HCT116 (cell line): Measurements from ENCODE around the gene CASP7. TPM values are rescaled to one million over a fixed set of nuclear protein-coding genes. Genes with fewer than 3 reads are reported as not detected.

Source experiments
- ATAC-seq: fragments of 200-7000 bp; cut with Tn5 transposase; 2 replicates; pipeline ENCODE4 v1.9.1; 2020; ENCODE audit warnings: mild to moderate bottlenecking, moderate library complexity
- BruUV-seq: library from RNA; stranded (reverse); fragments of 400-500 nt; replicated peaks from 2 replicates; lab custom pipeline; 2021; lab: Mats Ljungman, UMichigan
- CTCF ChIA-PET: fragments of 300-600 bp; sonication (Branson Sonifier 250); formaldehyde crosslinking; loops from one replicate; lab custom pipeline; 2021; ENCODE audit warnings: antibody characterized with exemption; lab: Charles Lee
- POLR2A ChIA-PET: fragments of 300-600, 350-600 bp; sonication (Branson Sonifier 250); formaldehyde crosslinking; loops from one replicate; lab custom pipeline; 2021; ENCODE audit warnings: antibody characterized with exemption; lab: Charles Lee
- RAD21 ChIA-PET, 2 experiments: fragments of 300-600 bp; sonication (Branson Sonifier 250); formaldehyde crosslinking; loops; one replicate each; lab custom pipeline; 2023; ENCODE audit warnings: low total read pairs in 2 of 2; ENCODE audit not compliant: uncharacterized antibody in 2 of 2, unreplicated experiment in 2 of 2, low non-redundant PET in 1 of 2; lab: Charles Lee
- DNase-seq: peaks from one replicate; pipeline ENCODE4 v3.0.0-alpha.2; 2010; ENCODE audit warnings: low read depth, low spot score
- H2AFZ ChIP-seq: fragments of 200-600 bp; shearing (Covaris generic), sonication (generic); 2 replicates; pipeline ENCODE4 v1.6.1; 2017; ENCODE audit warnings: low read depth, mixed run types, mixed read lengths, antibody characterized with exemption, low read length; ENCODE audit not compliant: poor library complexity, severe bottlenecking
- H3K27ac ChIP-seq: 2 replicates; pipeline ENCODE4 v1.5.1; 2012; ENCODE audit warnings: low read depth, low read length
- H3K27me3 ChIP-seq: fragments of 200-600 bp; sonication (generic); 2 replicates; pipeline ENCODE4 v1.6.1; 2016; ENCODE audit warnings: mixed run types, low read length, mixed read lengths; ENCODE audit not compliant: insufficient read depth
- H3K36me3 ChIP-seq, 2 experiments: fragments of 200-500 bp in 1 of 2; fragments of 200-600 bp in 1 of 2; sonication (Bioruptor generic) in 1 of 2; sonication (generic) in 1 of 2; 2 replicates each; pipeline versions ENCODE4 v1.5.1 to v1.6.1; 2014 to 2016; ENCODE audit warnings: low read length in 2 of 2, inconsistent platforms in 1 of 2, mixed read lengths in 1 of 2, mixed run types in 1 of 2; ENCODE audit not compliant: insufficient read depth in 2 of 2, control insufficient read depth in 1 of 2
- H3K4me1 ChIP-seq, 2 experiments: fragments of 200-600 bp in 1 of 2; sonication (generic) in 1 of 2; 2 replicates each; pipeline versions ENCODE4 v1.5.1 to v1.6.1; 2012 to 2017; ENCODE audit warnings: low read length in 2 of 2, inconsistent platforms in 1 of 2, mild to moderate bottlenecking in 1 of 2, mixed read lengths in 1 of 2, mixed run types in 1 of 2, moderate library complexity in 1 of 2; ENCODE audit not compliant: insufficient read depth in 2 of 2, control insufficient read depth in 1 of 2
- H3K4me2 ChIP-seq: fragments of 200-600 bp; sonication (generic); 2 replicates; pipeline ENCODE4 v1.6.1; 2017; ENCODE audit warnings: mixed run types, low read length, mixed read lengths
- H3K4me3 ChIP-seq, 2 experiments: fragments of 200-600 bp in 1 of 2; sonication (generic) in 1 of 2; replicated peaks in 1 of 2; 2 replicates each; pipeline ENCODE4 v1.5.1; 2011 to 2016; ENCODE audit warnings: low read length in 2 of 2, control low read depth in 1 of 2, low read depth in 1 of 2, mild to moderate bottlenecking in 1 of 2, mixed read lengths in 1 of 2, mixed run types in 1 of 2
- H3K79me2 ChIP-seq: fragments of 200-600 bp; sonication (generic); 2 replicates; pipeline ENCODE4 v1.6.1; 2017; ENCODE audit warnings: mild to moderate bottlenecking, mixed run types, low read length, moderate library complexity, mixed read lengths; ENCODE audit not compliant: insufficient read depth
- H3K9ac ChIP-seq: fragments of 200-600 bp; sonication (generic); 2 replicates; pipeline ENCODE4 v1.6.1; 2016; ENCODE audit warnings: low read length, mixed read lengths
- H3K9me2 ChIP-seq: fragments of 200-600 bp; sonication (generic), shearing (Covaris generic); 2 replicates; pipeline ENCODE4 v1.6.1; 2017; ENCODE audit warnings: mixed run types, mild to moderate bottlenecking, moderate library complexity; ENCODE audit not compliant: insufficient read depth
- H3K9me3 ChIP-seq, 2 experiments: fragments of 200-500 bp in 1 of 2; fragments of 200-600 bp in 1 of 2; sonication (Bioruptor generic) in 1 of 2; sonication (generic) in 1 of 2; 2 replicates each; pipeline ENCODE4 v1.6.1; 2014 to 2017; ENCODE audit warnings: low read length in 2 of 2, mixed read lengths in 2 of 2, inconsistent platforms in 1 of 2, low read depth in 1 of 2, mild to moderate bottlenecking in 1 of 2, mixed run types in 1 of 2, moderate library complexity in 1 of 2; ENCODE audit not compliant: control insufficient read depth in 1 of 2, insufficient read depth in 1 of 2
- H4K20me1 ChIP-seq: fragments of 200-600 bp; sonication (generic), shearing (Covaris generic); 2 replicates; pipeline ENCODE4 v1.6.1; 2017; ENCODE audit warnings: mixed run types, mild to moderate bottlenecking, moderate library complexity; ENCODE audit not compliant: insufficient read depth
- ATF3 ChIP-seq: IDR thresholded peaks from 2 replicates; pipeline ENCODE4 v1.6.1; 2012
- CBX3 ChIP-seq: IDR thresholded peaks from 2 replicates; pipeline ENCODE4 v1.6.1; 2012; ENCODE audit warnings: low read depth
- CEBPB ChIP-seq: IDR thresholded peaks from 2 replicates; pipeline ENCODE4 v1.6.1; 2012; ENCODE audit warnings: low read depth
- FOSL1 ChIP-seq: IDR thresholded peaks from 2 replicates; pipeline ENCODE4 v1.6.1; 2012; ENCODE audit warnings: low read depth
- POLR2AphosphoS5 ChIP-seq: IDR thresholded peaks from 2 replicates; pipeline ENCODE4 v1.6.1; 2011; ENCODE audit warnings: mild to moderate bottlenecking, low read depth, low read length, moderate library complexity
- TCF7L2 ChIP-seq: IDR thresholded peaks from 2 replicates; pipeline ENCODE4 v1.7.0; 2011; ENCODE audit warnings: borderline replicate concordance, inconsistent platforms; ENCODE audit not compliant: insufficient read depth, insufficient read length; ENCODE audit errors: extremely low read depth
- YY1 ChIP-seq: IDR thresholded peaks from 2 replicates; pipeline ENCODE4 v1.6.1; 2011; ENCODE audit warnings: low read length, low read depth, moderate library complexity, mild to moderate bottlenecking; ENCODE audit not compliant: insufficient replicate concordance; ENCODE audit errors: extremely low read depth
- intact Hi-C: fragments of 100-400 bp; cut with micrococcal nuclease; formaldehyde crosslinking; loops from 2 replicates; pipeline ENCODE4 v1.10.0; 2022
- total RNA-seq: library from RNA; stranded (reverse); gene quantifications from one replicate; pipeline ENCODE4 v1.2.1, GENCODE V29; 2021; ENCODE audit not compliant: unreplicated experiment
- TF ChIP-seq, protein P1 (sequence below), 3 experiments: fragments of 200-600 bp in 1 of 3; sonication (generic) in 1 of 3; IDR thresholded peaks in 2 of 3; conservative IDR thresholded peaks in 1 of 3; 2 replicates each; pipeline ENCODE4 v1.5.1; 2012 to 2017; ENCODE audit warnings: low read depth in 2 of 3, low read length in 2 of 3, antibody characterized with exemption in 1 of 3, borderline replicate concordance in 1 of 3, control low read depth in 1 of 3, mild to moderate bottlenecking in 1 of 3, mixed read lengths in 1 of 3, mixed run types in 1 of 3, moderate library complexity in 1 of 3; ENCODE audit not compliant: insufficient read depth in 1 of 3

Gene CASP7
- total RNA-seq, 1 experiment from 2014 or later: 30.5 TPM

GRCh38 chr10:113641702-113642101 is 38.0 kb upstream of the CASP7 start:
- Histone ChIP-seq H3K27ac (no peak overlapping the region), H3K79me2 (no peaks in the 10 kb centered on the region), H3K36me3 (no peaks in the 10 kb centered on the region), H3K4me1 (peaks cover 3 to 8% of the 10 kb centered on the region in 2 experiments; a peak in 2 of 4 replicates), H3K27me3 (peaks cover 31% of the 10 kb centered on the region), H3K9ac (no peak overlapping the region), H3K4me3 (no peak overlapping the region), H4K20me1 (no peaks in the 10 kb centered on the region), H3K4me2 (no peak overlapping the region), H2AFZ (no peak overlapping the region), H3K9me3 (no peaks in the 10 kb centered on the region), H3K9me2 (no peaks in the 10 kb centered on the region)
- no peak for DNase-seq
- POLR2A ChIA-PET: no interaction called here
- ATAC-seq: no peak
- CTCF ChIA-PET: no interaction called here
- TF ChIP-seq FOSL1 (no peak), TCF7L2 (no peak), CEBPB (no peak), ATF3 (no peak), CBX3 (no peak), YY1 (no peak), POLR2AphosphoS5 (no peak)
- TF ChIP-seq, protein P1, sequence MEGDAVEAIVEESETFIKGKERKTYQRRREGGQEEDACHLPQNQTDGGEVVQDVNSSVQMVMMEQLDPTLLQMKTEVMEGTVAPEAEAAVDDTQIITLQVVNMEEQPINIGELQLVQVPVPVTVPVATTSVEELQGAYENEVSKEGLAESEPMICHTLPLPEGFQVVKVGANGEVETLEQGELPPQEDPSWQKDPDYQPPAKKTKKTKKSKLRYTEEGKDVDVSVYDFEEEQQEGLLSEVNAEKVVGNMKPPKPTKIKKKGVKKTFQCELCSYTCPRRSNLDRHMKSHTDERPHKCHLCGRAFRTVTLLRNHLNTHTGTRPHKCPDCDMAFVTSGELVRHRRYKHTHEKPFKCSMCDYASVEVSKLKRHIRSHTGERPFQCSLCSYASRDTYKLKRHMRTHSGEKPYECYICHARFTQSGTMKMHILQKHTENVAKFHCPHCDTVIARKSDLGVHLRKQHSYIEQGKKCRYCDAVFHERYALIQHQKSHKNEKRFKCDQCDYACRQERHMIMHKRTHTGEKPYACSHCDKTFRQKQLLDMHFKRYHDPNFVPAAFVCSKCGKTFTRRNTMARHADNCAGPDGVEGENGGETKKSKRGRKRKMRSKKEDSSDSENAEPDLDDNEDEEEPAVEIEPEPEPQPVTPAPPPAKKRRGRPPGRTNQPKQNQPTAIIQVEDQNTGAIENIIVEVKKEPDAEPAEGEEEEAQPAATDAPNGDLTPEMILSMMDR (IDR thresholded peaks at IDR 0.05 in 2 of 3, conservative IDR thresholded peaks at IDR 0.05 in 1 of 3; ENCODE audit: borderline replicate concordance in 1 of 3, insufficient read depth in 1 of 3, low read depth in 2 of 3, low read length in 2 of 3): no peak
- no TSS peak for BruUV-seq
- intact Hi-C loops: no loop called here
- RAD21 ChIA-PET: no interaction called here
